K562 (cell line): ENCODE results near the gene NRG2. TPM values are rescaled to one million over a fixed set of nuclear protein-coding genes. Genes with fewer than 3 reads are reported as not detected.

Experiments
- DNMT1 ChIP-seq: fragments of 450-650 bp; IDR thresholded peaks from 2 replicates; pipeline ENCODE4 v1.6.1; 2016; ENCODE audit warnings: antibody characterized with exemption, mild to moderate bottlenecking
- GTF2F1 ChIP-seq: IDR thresholded peaks from 2 replicates; pipeline ENCODE4 v1.6.1; 2011; ENCODE audit warnings: low read depth, low read length, improper control_type of control experiment
- KLF16 ChIP-seq: IDR thresholded peaks from 2 replicates; pipeline ENCODE4 v1.6.1; 2016; ENCODE audit warnings: antibody characterized with exemption
- MITF ChIP-seq: IDR thresholded peaks from 2 replicates; pipeline ENCODE4 v1.6.1; 2014; ENCODE audit warnings: antibody characterized with exemption
- PRPF4 ChIP-seq: fragments of 200-400 bp; formaldehyde crosslinking; IDR thresholded peaks from one replicate; pipeline ENCODE4 v1.6.1; 2017; ENCODE audit warnings: low read length, low read depth, mild to moderate bottlenecking; ENCODE audit not compliant: insufficient read depth, poor library complexity, severe bottlenecking
- SRSF1 ChIP-seq: fragments of 200-400 bp; formaldehyde crosslinking; IDR thresholded peaks from 2 replicates; pipeline ENCODE4 v1.6.1; 2017; ENCODE audit warnings: mild to moderate bottlenecking, low read depth, low read length, moderate library complexity
- STAT5B ChIP-seq: fragments of 250-450 bp; sonication (Bioruptor Pico); IDR thresholded peaks from 2 replicates; pipeline ENCODE4 v1.8.0; 2021; ENCODE audit warnings: mild to moderate bottlenecking, inconsistent platforms
- polyA plus RNA-seq, 8 experiments: library from polyadenylated mRNA; depleted of rRNA in 4 of 8; stranded (reverse) in 5 of 8; unstranded in 3 of 8; fragments of >200 nt; fragmentation: Nextera tagmentation in 2 of 8; fragmentation: Illumina TruSeq in 1 of 8; extraction: Ambion mirVana in 2 of 8; extraction: Trizol in 1 of 8; gene quantifications; 2 replicates each; pipeline versions ENCODE4 v1.2.1 to v1.2.3, GENCODE V29; 2011 to 2014; ENCODE audit warnings: inconsistent platforms in 1 of 8, missing spikeins in 1 of 8
- total RNA-seq, 7 experiments: library from RNA; depleted of rRNA in 6 of 7; stranded (reverse); fragments of >200 nt in 6 of 7; fragmentation: Illumina TruSeq in 2 of 7; extraction: Trizol in 2 of 7; gene quantifications; 2 replicates each; pipeline versions ENCODE4 v1.2.1 to v1.2.3, GENCODE V29; 2011 to 2021; ENCODE audit warnings: low replicate concordance in 1 of 7
- TF ChIP-seq, protein P1 (sequence below): fragments of 450-650 bp; IDR thresholded peaks from 2 replicates; pipeline ENCODE4 v1.6.1; 2017; ENCODE audit warnings: mild to moderate bottlenecking, moderate library complexity
- TF ChIP-seq, protein P2 (sequence below): sonication (generic); formaldehyde crosslinking; IDR thresholded peaks from 2 replicates; pipeline ENCODE4 v1.8.0; 2022; ENCODE audit warnings: missing genetic modification reagents, mild to moderate bottlenecking, borderline replicate concordance

NRG2 gene
- total and polyA plus RNA-seq, 9 of the 15 experiments (the other 6 are each of a cell fraction or from before 2014, with no cell fraction given): not detected

- TF ChIP-seq MITF (no peak), DNMT1 (no peak), PRPF4 (no peak), STAT5B (CRISPR knock-in tag) (no peak), SRSF1 (no peak), GTF2F1 (no peak), KLF16 (no peak)
- TF ChIP-seq, protein P1, sequence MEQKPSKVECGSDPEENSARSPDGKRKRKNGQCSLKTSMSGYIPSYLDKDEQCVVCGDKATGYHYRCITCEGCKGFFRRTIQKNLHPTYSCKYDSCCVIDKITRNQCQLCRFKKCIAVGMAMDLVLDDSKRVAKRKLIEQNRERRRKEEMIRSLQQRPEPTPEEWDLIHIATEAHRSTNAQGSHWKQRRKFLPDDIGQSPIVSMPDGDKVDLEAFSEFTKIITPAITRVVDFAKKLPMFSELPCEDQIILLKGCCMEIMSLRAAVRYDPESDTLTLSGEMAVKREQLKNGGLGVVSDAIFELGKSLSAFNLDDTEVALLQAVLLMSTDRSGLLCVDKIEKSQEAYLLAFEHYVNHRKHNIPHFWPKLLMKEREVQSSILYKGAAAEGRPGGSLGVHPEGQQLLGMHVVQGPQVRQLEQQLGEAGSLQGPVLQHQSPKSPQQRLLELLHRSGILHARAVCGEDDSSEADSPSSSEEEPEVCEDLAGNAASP: no peak
- TF ChIP-seq, protein P2, sequence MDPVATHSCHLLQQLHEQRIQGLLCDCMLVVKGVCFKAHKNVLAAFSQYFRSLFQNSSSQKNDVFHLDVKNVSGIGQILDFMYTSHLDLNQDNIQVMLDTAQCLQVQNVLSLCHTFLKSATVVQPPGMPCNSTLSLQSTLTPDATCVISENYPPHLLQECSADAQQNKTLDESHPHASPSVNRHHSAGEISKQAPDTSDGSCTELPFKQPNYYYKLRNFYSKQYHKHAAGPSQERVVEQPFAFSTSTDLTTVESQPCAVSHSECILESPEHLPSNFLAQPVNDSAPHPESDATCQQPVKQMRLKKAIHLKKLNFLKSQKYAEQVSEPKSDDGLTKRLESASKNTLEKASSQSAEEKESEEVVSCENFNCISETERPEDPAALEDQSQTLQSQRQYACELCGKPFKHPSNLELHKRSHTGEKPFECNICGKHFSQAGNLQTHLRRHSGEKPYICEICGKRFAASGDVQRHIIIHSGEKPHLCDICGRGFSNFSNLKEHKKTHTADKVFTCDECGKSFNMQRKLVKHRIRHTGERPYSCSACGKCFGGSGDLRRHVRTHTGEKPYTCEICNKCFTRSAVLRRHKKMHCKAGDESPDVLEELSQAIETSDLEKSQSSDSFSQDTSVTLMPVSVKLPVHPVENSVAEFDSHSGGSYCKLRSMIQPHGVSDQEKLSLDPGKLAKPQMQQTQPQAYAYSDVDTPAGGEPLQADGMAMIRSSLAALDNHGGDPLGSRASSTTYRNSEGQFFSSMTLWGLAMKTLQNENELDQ (CRISPR knock-in tag): no peak
These were observed 24.6 kb downstream of the NRG2 start (continued) for GRCh38 chr5:140018517-140018916.
